HEK293 (cell line): ENCODE results near the gene C2CD2L.

ENCODE experiments used
- CTCF ChIA-PET: fragments of 350-600 bp; formaldehyde crosslinking; extraction: SDS; loops from one replicate; lab custom pipeline; 2021; ENCODE audit warnings: antibody characterized with exemption; lab: Yijun Ruan, JAX
- POLR2A ChIA-PET: fragments of 300-600 bp; formaldehyde crosslinking; extraction: SDS; loops from one replicate; lab custom pipeline; 2020; ENCODE audit warnings: antibody characterized with exemption, inconsistent platforms; lab: Yijun Ruan, JAX
- H3K27ac ChIP-seq: fragments of 200-500 bp; sonication (Bioruptor generic); 2 replicates; pipeline ENCODE4 v1.5.1; 2014; ENCODE audit warnings: low read depth, low read length, control low read depth, inconsistent platforms; ENCODE audit errors: extremely low read depth
- H3K36me3 ChIP-seq, 2 experiments: fragments of 200-500 bp in 1 of 2; sonication (Bioruptor generic) in 1 of 2; 1 replicate in 1 of 2; 2 replicates in 1 of 2; pipeline ENCODE4 v1.5.1; 2014 to 2017; ENCODE audit warnings: inconsistent platforms in 2 of 2, low read length in 2 of 2; ENCODE audit not compliant: control insufficient read depth in 2 of 2, insufficient read depth in 1 of 2
- H3K4me1 ChIP-seq: fragments of 200-500 bp; sonication (Bioruptor generic); 2 replicates; pipeline ENCODE4 v1.5.1; 2014; ENCODE audit warnings: mild to moderate bottlenecking, low read length, inconsistent platforms; ENCODE audit not compliant: control insufficient read depth, insufficient read depth
- H3K4me3 ChIP-seq: 2 replicates; pipeline ENCODE4 v1.5.1; 2011; ENCODE audit warnings: low read depth, mild to moderate bottlenecking, control low read depth, low read length, moderate library complexity
- H3K9me3 ChIP-seq: fragments of 200-500 bp; sonication (Bioruptor generic); 2 replicates; pipeline ENCODE4 v1.5.1; 2014; ENCODE audit warnings: low read depth, low read length, inconsistent platforms; ENCODE audit not compliant: control insufficient read depth, insufficient read depth
- YY2 ChIP-seq: fragments of 450-650 bp; formaldehyde crosslinking; IDR thresholded peaks from 2 replicates; pipeline ENCODE4 v1.5.1; 2016; ENCODE audit warnings: missing biosample characterization, missing genetic modification characterization
- ZBTB1 ChIP-seq: fragments of 450-650 bp; formaldehyde crosslinking; IDR thresholded peaks from 2 replicates; pipeline ENCODE4 v1.5.1; 2016; ENCODE audit warnings: missing biosample characterization, missing genetic modification characterization
- ZBTB20 ChIP-seq: fragments of 450-650 bp; formaldehyde crosslinking; IDR thresholded peaks from 2 replicates; pipeline ENCODE4 v1.5.1; 2016; ENCODE audit warnings: missing biosample characterization, missing genetic modification characterization
- ZNF133 ChIP-seq: fragments of 450-650 bp; formaldehyde crosslinking; IDR thresholded peaks from 2 replicates; pipeline ENCODE4 v1.5.1; 2016; ENCODE audit warnings: missing biosample characterization, missing genetic modification characterization
- ZNF354C ChIP-seq: fragments of 450-650 bp; formaldehyde crosslinking; IDR thresholded peaks from 2 replicates; pipeline ENCODE4 v1.5.1; 2016; ENCODE audit warnings: missing biosample characterization, missing genetic modification characterization, low read depth, borderline replicate concordance
- ZNF391 ChIP-seq: fragments of 450-650 bp; formaldehyde crosslinking; IDR thresholded peaks from 2 replicates; pipeline ENCODE4 v1.5.1; 2016; ENCODE audit warnings: low read depth, missing biosample characterization, missing genetic modification characterization, borderline replicate concordance
- ZNF404 ChIP-seq: fragments of 450-650 bp; formaldehyde crosslinking; IDR thresholded peaks from 2 replicates; pipeline ENCODE4 v1.5.1; 2017; ENCODE audit warnings: missing biosample characterization, missing genetic modification characterization
- ZNF549 ChIP-seq: fragments of 450-650 bp; IDR thresholded peaks from 2 replicates; pipeline ENCODE4 v1.5.1; 2018; ENCODE audit warnings: missing biosample characterization, missing genetic modification characterization, mild to moderate bottlenecking, inconsistent platforms, moderate library complexity
- ZNF626 ChIP-seq: fragments of 450-650 bp; sonication (Bioruptor Pico); formaldehyde crosslinking; IDR thresholded peaks from 2 replicates; pipeline ENCODE4 v1.5.1; 2018; ENCODE audit warnings: missing biosample characterization, missing genetic modification characterization, inconsistent platforms
- ZNF837 ChIP-seq: fragments of 450-650 bp; formaldehyde crosslinking; IDR thresholded peaks from 2 replicates; pipeline ENCODE4 v1.5.1; 2016; ENCODE audit warnings: missing biosample characterization, missing genetic modification characterization
- TF ChIP-seq, protein P1 (sequence below): fragments of 450-650 bp; formaldehyde crosslinking; IDR thresholded peaks from 2 replicates; pipeline ENCODE4 v1.5.1; 2016; ENCODE audit warnings: missing biosample characterization, missing genetic modification characterization
- TF ChIP-seq, protein P2 (sequence below): fragments of 450-650 bp; formaldehyde crosslinking; IDR thresholded peaks from 2 replicates; pipeline ENCODE4 v1.5.1; 2016; ENCODE audit warnings: missing biosample characterization, missing genetic modification characterization
- TF ChIP-seq, protein P3 (sequence below): fragments of 450-650 bp; formaldehyde crosslinking; IDR thresholded peaks from 2 replicates; pipeline ENCODE4 v1.5.1; 2016; ENCODE audit warnings: missing biosample characterization, missing genetic modification characterization
- TF ChIP-seq, protein P4 (sequence below): fragments of 450-650 bp; formaldehyde crosslinking; IDR thresholded peaks from 2 replicates; pipeline ENCODE4 v1.5.1; 2017; ENCODE audit warnings: missing biosample characterization, missing genetic modification characterization
- TF ChIP-seq, protein P5 (sequence below): fragments of 450-650 bp; formaldehyde crosslinking; conservative IDR thresholded peaks from 2 replicates; pipeline ENCODE4 v1.5.1; 2016; ENCODE audit warnings: low read depth, missing biosample characterization, missing genetic modification characterization
- TF ChIP-seq, protein P6 (sequence below): fragments of 450-650 bp; formaldehyde crosslinking; IDR thresholded peaks from 2 replicates; pipeline ENCODE4 v1.5.1; 2016; ENCODE audit warnings: missing biosample characterization, missing genetic modification characterization

Gene C2CD2L

DNA sequence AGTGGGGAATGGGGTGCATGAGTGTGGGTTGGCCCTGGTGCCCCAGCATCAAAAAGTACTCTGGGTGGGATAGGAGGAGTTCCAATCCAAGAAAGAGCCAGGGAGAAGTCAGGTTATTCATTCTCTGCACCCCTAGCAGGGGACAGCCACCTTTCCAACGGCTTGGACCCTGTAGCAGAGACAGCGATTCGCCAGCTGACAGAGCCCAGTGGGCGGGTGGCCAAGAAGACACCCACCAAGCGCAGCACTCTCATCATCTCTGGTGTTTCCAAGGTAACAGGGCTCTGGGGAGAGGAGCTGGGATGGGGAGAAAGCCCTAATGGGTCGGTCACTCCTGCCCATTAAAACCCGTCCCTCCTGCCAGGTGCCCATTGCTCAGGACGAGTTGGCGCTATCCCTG lies 6.6 kb downstream of the C2CD2L start:
- Histone ChIP-seq H3K36me3 (peaks cover 0 to 78% of the 10 kb centered on the region in 2 experiments; a peak in 1 of 3 replicates), H3K4me1 (no peaks in the 10 kb centered on the region), H3K4me3 (no peak overlapping the region), H3K9me3 (no peaks in the 10 kb centered on the region), H3K27ac (no peak overlapping the region)
- POLR2A ChIA-PET = no interaction called here
- CTCF ChIA-PET = interaction anchor here (0.7 kb wide), 2 partner anchors 39 to 83 kb away, joined by 3 to 4 read pairs; no protein-coding TSS in a partner anchor
- TF ChIP-seq, protein P1, sequence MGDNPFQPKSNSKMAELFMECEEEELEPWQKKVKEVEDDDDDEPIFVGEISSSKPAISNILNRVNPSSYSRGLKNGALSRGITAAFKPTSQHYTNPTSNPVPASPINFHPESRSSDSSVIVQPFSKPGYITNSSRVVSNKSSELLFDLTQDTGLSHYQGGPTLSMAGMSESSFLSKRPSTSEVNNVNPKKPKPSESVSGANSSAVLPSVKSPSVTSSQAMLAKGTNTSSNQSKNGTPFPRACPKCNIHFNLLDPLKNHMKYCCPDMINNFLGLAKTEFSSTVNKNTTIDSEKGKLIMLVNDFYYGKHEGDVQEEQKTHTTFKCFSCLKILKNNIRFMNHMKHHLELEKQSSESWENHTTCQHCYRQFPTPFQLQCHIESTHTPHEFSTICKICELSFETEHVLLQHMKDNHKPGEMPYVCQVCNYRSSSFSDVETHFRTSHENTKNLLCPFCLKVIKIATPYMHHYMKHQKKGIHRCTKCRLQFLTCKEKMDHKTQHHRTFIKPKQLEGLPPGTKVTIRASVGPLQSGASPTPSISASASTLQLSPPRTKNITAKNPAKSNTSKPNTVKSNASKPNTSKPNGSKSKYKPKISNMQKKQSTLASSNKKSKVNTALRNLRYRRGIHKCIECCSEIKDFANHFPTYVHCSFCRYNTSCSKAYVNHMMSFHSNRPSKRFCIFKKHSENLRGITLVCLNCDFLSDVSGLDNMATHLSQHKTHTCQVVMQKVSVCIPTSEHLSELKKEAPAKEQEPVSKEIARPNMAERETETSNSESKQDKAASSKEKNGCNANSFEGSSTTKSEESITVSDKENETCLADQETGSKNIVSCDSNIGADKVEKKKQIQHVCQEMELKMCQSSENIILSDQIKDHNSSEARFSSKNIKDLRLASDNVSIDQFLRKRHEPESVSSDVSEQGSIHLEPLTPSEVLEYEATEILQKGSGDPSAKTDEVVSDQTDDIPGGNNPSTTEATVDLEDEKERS (tag by site-specific recombination) = no peak
- TF ChIP-seq ZNF549 (no peak), YY2 (no peak), ZBTB20 (no peak), ZNF404 (tag by site-specific recombination) (no peak), ZNF837 (tag by site-specific recombination) (no peak), ZNF391 (tag by site-specific recombination) (no peak), ZBTB1 (tag by site-specific recombination) (no peak), ZNF626 (tag by site-specific recombination) (no peak), ZNF354C (tag by site-specific recombination) (no peak), ZNF133 (tag by site-specific recombination) (no peak)
- TF ChIP-seq, protein P2, sequence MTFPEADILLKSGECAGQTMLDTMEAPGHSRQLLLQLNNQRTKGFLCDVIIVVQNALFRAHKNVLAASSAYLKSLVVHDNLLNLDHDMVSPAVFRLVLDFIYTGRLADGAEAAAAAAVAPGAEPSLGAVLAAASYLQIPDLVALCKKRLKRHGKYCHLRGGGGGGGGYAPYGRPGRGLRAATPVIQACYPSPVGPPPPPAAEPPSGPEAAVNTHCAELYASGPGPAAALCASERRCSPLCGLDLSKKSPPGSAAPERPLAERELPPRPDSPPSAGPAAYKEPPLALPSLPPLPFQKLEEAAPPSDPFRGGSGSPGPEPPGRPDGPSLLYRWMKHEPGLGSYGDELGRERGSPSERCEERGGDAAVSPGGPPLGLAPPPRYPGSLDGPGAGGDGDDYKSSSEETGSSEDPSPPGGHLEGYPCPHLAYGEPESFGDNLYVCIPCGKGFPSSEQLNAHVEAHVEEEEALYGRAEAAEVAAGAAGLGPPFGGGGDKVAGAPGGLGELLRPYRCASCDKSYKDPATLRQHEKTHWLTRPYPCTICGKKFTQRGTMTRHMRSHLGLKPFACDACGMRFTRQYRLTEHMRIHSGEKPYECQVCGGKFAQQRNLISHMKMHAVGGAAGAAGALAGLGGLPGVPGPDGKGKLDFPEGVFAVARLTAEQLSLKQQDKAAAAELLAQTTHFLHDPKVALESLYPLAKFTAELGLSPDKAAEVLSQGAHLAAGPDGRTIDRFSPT (tag by site-specific recombination) = no peak
- TF ChIP-seq, protein P3, sequence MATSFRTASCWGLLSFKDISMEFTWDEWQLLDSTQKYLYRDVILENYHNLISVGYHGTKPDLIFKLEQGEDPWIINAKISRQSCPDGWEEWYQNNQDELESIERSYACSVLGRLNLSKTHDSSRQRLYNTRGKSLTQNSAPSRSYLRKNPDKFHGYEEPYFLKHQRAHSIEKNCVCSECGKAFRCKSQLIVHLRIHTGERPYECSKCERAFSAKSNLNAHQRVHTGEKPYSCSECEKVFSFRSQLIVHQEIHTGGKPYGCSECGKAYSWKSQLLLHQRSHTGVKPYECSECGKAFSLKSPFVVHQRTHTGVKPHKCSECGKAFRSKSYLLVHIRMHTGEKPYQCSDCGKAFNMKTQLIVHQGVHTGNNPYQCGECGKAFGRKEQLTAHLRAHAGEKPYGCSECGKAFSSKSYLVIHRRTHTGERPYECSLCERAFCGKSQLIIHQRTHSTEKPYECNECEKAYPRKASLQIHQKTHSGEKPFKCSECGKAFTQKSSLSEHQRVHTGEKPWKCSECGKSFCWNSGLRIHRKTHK (tag by site-specific recombination) = no peak
- TF ChIP-seq, protein P4, sequence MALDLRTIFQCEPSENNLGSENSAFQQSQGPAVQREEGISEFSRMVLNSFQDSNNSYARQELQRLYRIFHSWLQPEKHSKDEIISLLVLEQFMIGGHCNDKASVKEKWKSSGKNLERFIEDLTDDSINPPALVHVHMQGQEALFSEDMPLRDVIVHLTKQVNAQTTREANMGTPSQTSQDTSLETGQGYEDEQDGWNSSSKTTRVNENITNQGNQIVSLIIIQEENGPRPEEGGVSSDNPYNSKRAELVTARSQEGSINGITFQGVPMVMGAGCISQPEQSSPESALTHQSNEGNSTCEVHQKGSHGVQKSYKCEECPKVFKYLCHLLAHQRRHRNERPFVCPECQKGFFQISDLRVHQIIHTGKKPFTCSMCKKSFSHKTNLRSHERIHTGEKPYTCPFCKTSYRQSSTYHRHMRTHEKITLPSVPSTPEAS = no peak
- TF ChIP-seq, protein P5, sequence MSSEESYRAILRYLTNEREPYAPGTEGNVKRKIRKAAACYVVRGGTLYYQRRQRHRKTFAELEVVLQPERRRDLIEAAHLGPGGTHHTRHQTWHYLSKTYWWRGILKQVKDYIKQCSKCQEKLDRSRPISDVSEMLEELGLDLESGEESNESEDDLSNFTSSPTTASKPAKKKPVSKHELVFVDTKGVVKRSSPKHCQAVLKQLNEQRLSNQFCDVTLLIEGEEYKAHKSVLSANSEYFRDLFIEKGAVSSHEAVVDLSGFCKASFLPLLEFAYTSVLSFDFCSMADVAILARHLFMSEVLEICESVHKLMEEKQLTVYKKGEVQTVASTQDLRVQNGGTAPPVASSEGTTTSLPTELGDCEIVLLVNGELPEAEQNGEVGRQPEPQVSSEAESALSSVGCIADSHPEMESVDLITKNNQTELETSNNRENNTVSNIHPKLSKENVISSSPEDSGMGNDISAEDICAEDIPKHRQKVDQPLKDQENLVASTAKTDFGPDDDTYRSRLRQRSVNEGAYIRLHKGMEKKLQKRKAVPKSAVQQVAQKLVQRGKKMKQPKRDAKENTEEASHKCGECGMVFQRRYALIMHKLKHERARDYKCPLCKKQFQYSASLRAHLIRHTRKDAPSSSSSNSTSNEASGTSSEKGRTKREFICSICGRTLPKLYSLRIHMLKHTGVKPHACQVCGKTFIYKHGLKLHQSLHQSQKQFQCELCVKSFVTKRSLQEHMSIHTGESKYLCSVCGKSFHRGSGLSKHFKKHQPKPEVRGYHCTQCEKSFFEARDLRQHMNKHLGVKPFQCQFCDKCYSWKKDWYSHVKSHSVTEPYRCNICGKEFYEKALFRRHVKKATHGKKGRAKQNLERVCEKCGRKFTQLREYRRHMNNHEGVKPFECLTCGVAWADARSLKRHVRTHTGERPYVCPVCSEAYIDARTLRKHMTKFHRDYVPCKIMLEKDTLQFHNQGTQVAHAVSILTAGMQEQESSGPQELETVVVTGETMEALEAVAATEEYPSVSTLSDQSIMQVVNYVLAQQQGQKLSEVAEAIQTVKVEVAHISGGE (tag by site-specific recombination) = no peak
- TF ChIP-seq, protein P6, sequence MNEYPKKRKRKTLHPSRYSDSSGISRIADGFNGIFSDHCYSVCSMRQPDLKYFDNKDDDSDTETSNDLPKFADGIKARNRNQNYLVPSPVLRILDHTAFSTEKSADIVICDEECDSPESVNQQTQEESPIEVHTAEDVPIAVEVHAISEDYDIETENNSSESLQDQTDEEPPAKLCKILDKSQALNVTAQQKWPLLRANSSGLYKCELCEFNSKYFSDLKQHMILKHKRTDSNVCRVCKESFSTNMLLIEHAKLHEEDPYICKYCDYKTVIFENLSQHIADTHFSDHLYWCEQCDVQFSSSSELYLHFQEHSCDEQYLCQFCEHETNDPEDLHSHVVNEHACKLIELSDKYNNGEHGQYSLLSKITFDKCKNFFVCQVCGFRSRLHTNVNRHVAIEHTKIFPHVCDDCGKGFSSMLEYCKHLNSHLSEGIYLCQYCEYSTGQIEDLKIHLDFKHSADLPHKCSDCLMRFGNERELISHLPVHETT (tag by site-specific recombination) = no peak
